RKO (cell line): ENCODE data around the gene ATP9B.
"Not testable (repeated sequence)": the region's sequence is repeated elsewhere in the genome, so short reads cannot be mapped to it uniquely, and the experiment has no call there.

Experiments used
- DNase-seq: peaks from one replicate; pipeline ENCODE4 v3.0.0-alpha.2; 2016; ENCODE audit warnings: low spot score

Gene ATP9B

DNA sequence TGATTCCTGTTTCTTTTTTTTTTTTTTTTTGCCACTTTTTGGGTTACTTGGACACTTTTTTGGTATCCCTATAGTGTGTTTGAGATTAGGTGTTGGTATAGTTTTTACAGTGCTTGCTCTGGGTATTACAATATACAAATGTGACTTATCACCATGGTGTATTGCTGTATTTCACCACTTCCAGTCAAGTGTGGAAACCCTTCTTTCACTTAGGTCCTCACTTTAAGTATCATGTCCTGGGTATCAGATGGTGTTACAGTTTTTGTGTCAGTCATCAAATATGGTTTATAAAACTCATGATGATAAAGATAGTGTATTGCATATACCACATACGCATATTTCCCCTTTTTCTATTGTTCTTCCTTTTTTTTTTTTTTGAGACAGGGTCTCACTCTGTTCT, 1.8 kb downstream of the ATP9B start:
- DNase-seq: peak; percentile 25

- no peak for DNase-seq
These were observed 2.5 kb downstream of the ATP9B start for GRCh38 chr18:79071503-79072210.

GRCh38 chr18:79072655-79073054, 3.5 kb downstream of the ATP9B start:
- DNase-seq: not testable (repeated sequence)

GRCh38 chr18:79077181-79077580, 8.0 kb downstream of the ATP9B start:
- DNase-seq: no peak

GRCh38 chr18:79078791-79079190, 9.6 kb downstream of the ATP9B start:
- DNase-seq: not testable (repeated sequence)

- no peak for DNase-seq
These were observed 23.7 kb downstream of the ATP9B start for GRCh38 chr18:79092874-79093273.

DNA sequence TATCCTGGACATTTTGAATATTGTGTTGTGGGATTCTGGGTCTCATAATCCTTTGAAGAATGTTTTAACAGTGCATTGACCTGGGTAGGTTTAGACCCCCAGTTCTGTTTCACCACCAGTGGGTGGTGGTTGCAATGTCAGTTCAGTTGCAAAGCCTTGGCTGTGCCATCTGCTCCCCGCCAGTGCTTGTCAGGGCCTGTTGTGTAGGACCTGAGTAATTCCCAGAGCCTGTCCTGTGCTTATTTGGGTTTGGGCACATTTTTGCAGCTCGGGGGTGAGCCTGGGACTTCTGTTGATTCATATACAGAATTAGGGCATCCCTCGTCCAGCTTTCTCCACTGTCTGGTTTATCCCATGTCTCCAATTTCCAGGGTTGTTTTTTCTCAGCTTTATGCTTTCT, 24.8 kb downstream of the ATP9B start:
- no peak for DNase-seq

DNA sequence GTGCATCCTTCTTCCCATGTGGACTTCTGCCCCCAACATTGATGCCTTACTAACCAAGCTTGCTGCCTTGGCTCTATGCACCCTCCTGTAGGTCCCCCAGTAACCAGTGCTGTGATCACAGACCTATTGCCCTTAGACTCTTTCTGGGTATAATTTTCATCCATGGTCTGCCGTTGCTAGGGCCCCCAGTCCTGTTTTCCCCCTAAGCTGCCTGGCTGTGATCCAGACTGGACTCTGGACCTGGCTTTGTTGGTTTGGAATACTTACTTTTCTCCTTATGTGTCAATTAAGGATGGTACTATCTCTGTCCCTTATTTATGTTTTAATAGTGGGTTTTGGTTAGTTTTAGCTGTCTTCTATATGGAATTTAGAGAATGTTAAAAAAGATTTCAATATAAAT, 26.0 kb downstream of the ATP9B start:
- no peak for DNase-seq

DNA sequence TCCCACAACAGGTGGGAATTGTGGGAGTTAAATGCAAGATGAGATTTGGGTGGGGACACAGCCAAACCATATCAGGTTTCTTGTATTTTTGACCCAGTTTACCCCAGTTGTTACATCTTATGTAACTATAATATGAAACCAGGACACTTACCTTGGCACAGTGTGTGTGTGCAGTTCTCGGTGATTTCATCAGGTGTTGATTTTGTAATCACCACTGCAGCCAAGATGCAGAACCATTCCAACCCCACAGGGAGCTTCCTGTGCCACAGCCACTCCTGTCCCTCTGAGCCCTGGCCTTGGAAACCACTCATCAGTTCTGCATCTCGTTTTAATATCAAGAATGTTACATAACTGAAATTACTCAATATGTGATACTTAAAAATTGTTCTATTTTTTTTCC, 31.8 kb downstream of the ATP9B start:
- no peak for DNase-seq

DNA sequence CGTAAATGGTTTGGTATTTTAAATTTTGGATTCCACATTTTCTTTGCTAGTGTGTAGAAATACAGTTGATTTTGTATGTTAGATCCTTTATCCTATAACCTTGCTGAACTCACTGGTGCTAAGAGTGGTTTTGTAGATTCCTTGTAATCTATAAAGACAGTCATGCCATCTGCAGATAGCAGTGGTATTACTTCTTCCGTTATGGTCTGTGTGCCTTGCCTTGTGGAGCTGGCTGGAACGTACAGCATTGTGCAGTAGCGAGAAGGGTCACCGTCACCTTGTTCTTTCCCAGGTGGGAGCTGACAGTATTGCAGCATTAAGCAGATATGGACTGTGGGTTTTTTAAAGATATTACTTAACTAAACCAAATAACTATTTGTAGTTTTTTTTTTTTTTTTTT, 33.7 kb downstream of the ATP9B start:
- no peak for DNase-seq

DNA sequence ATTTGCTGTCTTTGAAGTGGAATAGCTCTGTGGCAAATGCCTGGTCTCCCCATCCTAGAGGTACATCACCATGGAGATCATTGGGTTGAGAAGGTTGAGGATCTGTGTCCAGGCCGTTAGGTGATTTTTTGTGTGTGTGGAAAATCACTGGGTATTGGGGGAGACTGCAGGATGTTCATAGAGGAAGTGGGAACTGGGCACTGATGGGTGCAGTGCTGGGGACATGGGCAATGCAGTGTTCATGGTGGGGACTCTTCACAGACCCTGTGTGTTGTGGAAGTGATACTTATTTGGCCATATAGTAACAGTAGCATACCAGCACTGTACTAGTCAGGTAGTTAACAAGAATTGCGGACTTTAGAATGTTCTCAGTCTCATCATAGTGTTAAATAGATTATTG, 34.9 kb downstream of the ATP9B start:
- no peak for DNase-seq

GRCh38 chr18:79105455-79105854, 36.3 kb downstream of the ATP9B start:
- no peak for DNase-seq

DNA sequence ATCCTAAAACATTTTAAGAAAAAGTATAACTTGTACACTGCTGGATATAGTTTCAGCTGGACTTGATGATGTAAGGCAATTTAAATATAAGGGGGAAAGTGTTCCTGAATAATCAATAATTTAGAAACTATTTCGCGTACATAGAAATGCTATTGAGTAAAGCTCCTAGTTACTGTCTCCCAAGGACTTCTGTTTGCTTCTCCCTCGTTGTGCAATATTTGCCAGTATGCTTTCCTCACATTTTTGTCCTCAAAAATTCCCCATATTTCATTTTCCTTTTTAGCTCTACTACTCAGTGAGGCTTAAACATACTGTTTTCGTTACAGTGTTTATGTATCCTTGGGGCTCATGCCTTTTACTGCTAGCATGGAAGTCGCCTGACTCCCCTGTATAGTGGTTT, 36.9 kb downstream of the ATP9B start:
- DNase-seq: no peak

- no peak for DNase-seq
These were observed 38.7 kb downstream of the ATP9B start for GRCh38 chr18:79107886-79108285.

DNA sequence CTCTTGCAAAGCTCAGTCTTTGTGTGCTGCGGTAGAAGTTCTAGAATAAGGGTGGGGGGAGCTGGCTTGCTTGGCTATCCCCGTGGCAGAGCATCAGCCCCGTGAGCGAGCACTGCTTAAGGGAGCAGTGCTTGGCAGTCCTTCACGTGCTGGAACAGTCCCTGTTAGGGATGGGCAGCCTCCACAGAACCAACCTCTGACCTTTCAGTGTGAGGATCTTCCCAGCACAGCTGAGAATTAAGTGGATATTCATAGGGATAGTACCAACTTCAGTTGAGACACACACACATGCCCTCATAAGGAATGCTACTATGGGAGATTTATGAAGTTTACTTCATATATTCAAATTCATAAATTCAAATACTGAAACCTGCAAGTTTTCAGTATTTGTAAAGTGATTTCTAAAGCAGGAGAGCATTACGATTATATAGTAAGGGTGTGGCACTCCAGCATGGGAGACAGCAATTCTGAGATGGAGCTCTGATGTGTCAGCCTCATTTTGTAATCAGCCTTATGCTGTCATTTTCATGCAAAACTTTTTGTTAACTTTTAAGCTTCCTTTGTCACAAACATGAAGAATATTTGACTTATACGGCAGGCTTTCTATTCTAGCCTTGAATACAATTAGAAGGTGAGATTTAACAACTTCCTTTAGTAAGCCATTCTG, 39.5 kb downstream of the ATP9B start:
- DNase-seq: no peak

- no peak for DNase-seq
These were observed 42.3 kb downstream of the ATP9B start for GRCh38 chr18:79111483-79111882.

DNA sequence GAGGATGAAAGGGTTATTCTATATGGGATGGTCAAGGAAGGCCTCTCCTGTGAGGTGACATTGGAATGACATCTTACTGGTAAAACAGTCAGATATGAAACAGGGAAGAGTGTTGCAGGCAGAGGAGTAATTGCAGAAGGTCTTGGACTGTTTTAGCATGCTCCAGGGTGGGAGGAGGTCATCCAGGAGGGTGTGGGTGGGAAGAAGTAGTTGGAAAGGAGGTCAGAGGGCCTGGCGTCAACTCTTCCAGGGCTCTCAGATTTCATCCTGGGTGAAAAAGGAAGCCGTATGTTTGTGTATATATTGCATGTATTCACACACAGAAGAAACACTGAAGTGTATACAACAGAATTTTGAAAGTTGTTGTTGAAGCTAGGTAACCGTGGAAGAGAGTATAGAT, 48.2 kb downstream of the ATP9B start:
- no peak for DNase-seq

DNA sequence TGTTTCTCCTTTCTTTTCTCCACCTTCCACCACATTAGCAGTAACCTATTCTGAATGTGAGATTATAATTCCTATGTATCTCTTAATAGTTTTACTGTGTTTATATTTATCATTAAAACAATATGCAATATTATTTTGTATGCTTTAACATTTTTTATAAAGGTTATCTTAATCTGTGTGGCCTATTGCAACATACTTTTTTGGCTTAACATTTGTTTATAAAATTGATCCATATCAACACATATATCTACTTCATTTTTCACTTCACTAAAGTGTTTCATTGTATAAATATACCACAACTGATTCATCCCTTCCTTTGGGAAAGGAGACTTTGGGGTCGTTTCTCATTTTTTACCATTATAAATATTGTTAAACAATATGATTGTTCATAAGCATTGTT, 48.6 kb downstream of the ATP9B start:
- no peak for DNase-seq

- DNase-seq: no peak
These were observed 49.6 kb downstream of the ATP9B start for GRCh38 chr18:79118797-79119196.

- DNase-seq: no peak
These were observed 52.7 kb downstream of the ATP9B start for GRCh38 chr18:79121746-79122474.

GRCh38 chr18:79123948-79124347, 54.8 kb downstream of the ATP9B start:
- DNase-seq: peak; percentile 48

GRCh38 chr18:79129120-79129519, 59.9 kb downstream of the ATP9B start:
- no peak for DNase-seq

DNA sequence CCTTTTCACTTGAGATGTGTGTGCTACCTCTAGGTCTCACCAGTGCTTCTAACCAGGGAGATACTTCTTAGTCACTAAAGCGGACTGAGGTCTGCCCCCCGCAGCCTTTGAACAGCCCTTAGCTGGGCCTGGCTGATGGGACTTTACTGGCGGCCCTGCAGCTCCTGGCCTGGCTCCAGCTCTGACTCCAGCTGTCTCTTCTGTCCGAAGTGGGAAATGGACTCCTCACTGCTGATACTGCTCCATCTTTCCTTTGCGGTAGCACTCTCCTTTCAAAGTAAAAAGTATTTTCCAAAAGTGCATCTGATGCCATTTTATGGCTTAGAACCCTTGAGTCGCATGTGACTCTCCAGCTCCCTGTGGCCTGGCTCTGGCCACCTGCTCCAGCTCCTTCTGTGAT, 64.5 kb downstream of the ATP9B start:
- no peak for DNase-seq
